ENCODE measurements around the gene C19orf38. TPM values are rescaled to one million over a fixed set of nuclear protein-coding genes. Genes with fewer than 3 reads are reported as not detected.

C19orf38 gene
- total and polyA plus RNA-seq, 2 donors (not counting 3 experiments of a cell fraction or from before 2014, with no cell fraction given): not detected

DNA sequence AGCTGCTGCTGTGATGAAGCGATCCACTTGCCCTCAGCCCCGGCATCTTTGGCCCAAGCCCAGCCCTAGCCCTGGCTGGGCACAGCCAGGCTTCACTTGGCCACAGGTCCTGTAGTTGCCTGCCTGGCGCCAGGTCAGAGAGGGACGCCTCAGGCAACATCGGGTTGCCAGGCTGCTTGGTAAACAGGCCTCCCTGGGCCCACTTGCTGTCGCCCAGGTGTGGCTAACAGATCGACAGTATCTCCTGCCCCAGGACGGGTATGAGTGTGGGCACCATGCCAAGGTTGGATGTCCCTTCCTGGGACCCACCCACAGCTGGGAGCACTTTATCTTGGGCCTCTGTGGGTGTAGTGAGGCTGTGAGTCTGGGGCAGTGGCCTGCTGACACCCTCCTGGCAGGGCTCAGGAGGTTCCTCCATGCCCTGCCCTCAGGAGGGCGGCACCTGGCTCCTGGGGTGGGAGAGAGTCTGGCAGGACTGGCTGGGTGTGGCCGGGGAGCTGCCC, 51.0 kb downstream of the C19orf38 start:
- no TSS peak for BruUV-seq (replicated peaks)
- Histone ChIP-seq H3K4me3 (replicated peaks in 1 of 3; ENCODE audit: insufficient read depth in 1 of 3, low read depth in 1 of 3, low read length in 3 of 3) (no peak overlapping the region), H3K9ac (replicated peaks; ENCODE audit: extremely low read depth, insufficient read depth, low read length) (no peak overlapping the region), H3K9me1 (replicated peaks; ENCODE audit: control insufficient read depth, extremely low read depth, insufficient read depth, low read length) (no peaks in the 10 kb centered on the region), H3K36me3 (ENCODE audit: control insufficient read depth in 2 of 2, extremely low read depth in 1 of 2, insufficient read depth in 2 of 2, low read length in 2 of 2) (no peaks in the 10 kb centered on the region), H3K4me1 (ENCODE audit: control insufficient read depth, extremely low read depth, insufficient read depth, low read length) (no peaks in the 10 kb centered on the region), H3K4me2 (ENCODE audit: insufficient read depth, low read length) (no peak overlapping the region), H3K27me3 (ENCODE audit: control insufficient read depth in 2 of 2, insufficient read depth in 2 of 2, low read length in 2 of 2) (no peaks in the 10 kb centered on the region), H2AFZ (ENCODE audit: low read depth, low read length) (no peak overlapping the region), H4K20me1 (replicated peaks; ENCODE audit: control insufficient read depth, extremely low read depth, insufficient read depth, low read length) (no peaks in the 10 kb centered on the region), H3K79me2 (ENCODE audit: control insufficient read depth, insufficient read depth, low read length) (peaks cover 24% of the 10 kb centered on the region), H3K9me3 (replicated peaks; ENCODE audit: control insufficient read depth, insufficient read depth, low read length) (no peaks in the 10 kb centered on the region), H3K27ac (ENCODE audit: insufficient read depth, low read depth, low read length) (no peak overlapping the region)
- ChIA-PET CTCF (interaction anchor here (0.7 to 2.5 kb wide), 6 partner anchors 11 to 60 kb away, joined by 3 to 9 read pairs (median 4); no protein-coding TSS in a partner anchor), POLR2A (no interaction called here)
- DNase-seq (ENCODE audit: low read depth, low spot score) (no peak), FAIRE-seq (no peak)
- intact Hi-C loops (cut with micrococcal nuclease) (no loop called here), dilution Hi-C loops (cut with MboI; ENCODE audit: extremely low pct_ligation_motif_present, low sequenced_read_pairs) (no loop called here)
- TF ChIP-seq MAX (IDR thresholded peaks at IDR 0.05; ENCODE audit: insufficient read depth, insufficient read length): no peak
- no peak for TF ChIP-seq EZH2 (IDR thresholded peaks at IDR 0.05; ENCODE audit: borderline replicate concordance, low read depth, low read length, severe bottlenecking)
- no peak for TF ChIP-seq POLR2AphosphoS5 (IDR thresholded peaks at IDR 0.05; ENCODE audit: insufficient read depth, low read depth, low read length)
- no peak for TF ChIP-seq GATA2 (IDR thresholded peaks at IDR 0.05; ENCODE audit: insufficient read depth, insufficient read length, low read depth, low read length)
- TF ChIP-seq MYC (IDR thresholded peaks at IDR 0.05; ENCODE audit: low read depth, low read length): no peak
- no peak for TF ChIP-seq FOS (IDR thresholded peaks at IDR 0.05; ENCODE audit: borderline replicate concordance, insufficient read depth, low read length)
- no peak for TF ChIP-seq CTCF (IDR thresholded peaks at IDR 0.05; ENCODE audit: extremely low read depth in 1 of 2, insufficient read depth in 1 of 2, low read depth in 1 of 2, low read length in 2 of 2)
- no peak for TF ChIP-seq JUN (IDR thresholded peaks at IDR 0.05; ENCODE audit: borderline replicate concordance, insufficient read depth, insufficient read length, low read depth)

Data from endothelial cell of umbilical vein (primary cell).